Measurements from ENCODE around the gene AFTPH. TPM values are rescaled to one million over a fixed set of nuclear protein-coding genes. Genes with fewer than 3 reads are reported as not detected.

The AFTPH gene
- total RNA-seq, 1 donor from 2014 or later, result 16.0 TPM

GRCh38 chr2:64610316-64610855 is 86.3 kb downstream of the AFTPH start:
- Histone ChIP-seq H3K4me2 (ENCODE audit: low read length) (no peak overlapping the region), H3K9ac (ENCODE audit: low read length) (no peak overlapping the region), H2AFZ (ENCODE audit: low read depth, low read length) (no peak overlapping the region), H3K4me1 (ENCODE audit: insufficient read depth, low read length) (no peaks in the 10 kb centered on the region), H3K36me3 (ENCODE audit: insufficient read depth, low read length) (no peaks in the 10 kb centered on the region), H3K9me3 (ENCODE audit: insufficient read depth, low read depth, low read length) (no peaks in the 10 kb centered on the region), H4K20me1 (ENCODE audit: insufficient read depth, low read length) (no peaks in the 10 kb centered on the region), H3K27me3 (ENCODE audit: insufficient read depth, low read length) (peaks cover 24% of the 10 kb centered on the region), H3K4me3 (ENCODE audit: insufficient read depth, low read depth, low read length) (no peak overlapping the region), H3K27ac (ENCODE audit: low read depth, low read length) (no peak overlapping the region), H3K79me2 (ENCODE audit: insufficient read depth, low read length) (no peaks in the 10 kb centered on the region)
- Mint-ChIP-seq H3K36me3 (ENCODE audit: low read depth, unreplicated experiment) (no peaks in the 10 kb centered on the region), H3K27me3 (ENCODE audit: low read depth, unreplicated experiment) (peaks cover 13% of the 10 kb centered on the region), H3K4me1 (ENCODE audit: low read depth, unreplicated experiment) (peaks cover 5% of the 10 kb centered on the region), H3K27ac (ENCODE audit: unreplicated experiment) (no peak overlapping the region), H3K4me3 (ENCODE audit: unreplicated experiment) (no peak overlapping the region), H3K9me3 (ENCODE audit: unreplicated experiment) (no peaks in the 10 kb centered on the region)
- DNase-seq (ENCODE audit: low read depth) (no peak), FAIRE-seq (no peak)
- TF ChIP-seq CTCF (IDR thresholded peaks at IDR 0.05; ENCODE audit: insufficient read depth, low read depth, low read length), result no peak
- no peak for TF ChIP-seq EZH2 (IDR thresholded peaks at IDR 0.05; ENCODE audit: insufficient read depth, low read length)

DNA sequence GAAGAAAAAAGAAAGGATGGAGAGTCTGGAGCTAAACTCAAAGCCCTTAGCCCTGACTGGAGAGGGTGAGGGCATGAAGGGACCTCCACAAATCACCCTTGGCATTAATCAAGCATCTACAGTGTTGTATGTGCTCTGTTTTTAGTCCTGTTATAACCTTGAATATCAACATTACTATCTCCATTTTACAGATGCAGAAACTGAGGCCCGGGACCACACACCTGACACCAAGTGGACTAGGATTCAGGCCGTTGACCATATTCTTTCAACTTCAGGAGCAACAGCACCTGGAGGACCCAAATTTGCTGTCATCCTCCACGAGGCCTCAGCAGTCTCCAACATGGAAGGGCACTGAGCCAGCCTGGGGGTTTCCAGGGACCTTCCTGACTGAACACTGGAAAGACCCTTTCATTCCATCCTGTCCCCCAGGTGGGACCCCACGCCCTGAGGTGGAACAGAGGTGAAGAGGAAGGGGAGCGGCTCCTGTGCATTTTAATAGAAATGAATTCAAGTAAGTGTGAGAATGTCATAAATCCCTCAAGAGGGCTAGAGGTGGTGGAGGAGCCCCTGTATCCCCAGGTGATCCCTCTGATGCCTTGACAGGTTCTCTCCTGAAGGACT is 88.6 kb downstream of the AFTPH start:
- no peak overlapping the region for H2AFZ ChIP-seq (ENCODE audit: low read depth, low read length)
- H3K27me3 Mint-ChIP-seq (ENCODE audit: low read depth, unreplicated experiment), result peaks cover 17% of the 10 kb centered on the region
- no peak overlapping the region for H3K4me3 ChIP-seq (ENCODE audit: insufficient read depth, low read depth, low read length)
- no peaks in the 10 kb centered on the region for H3K36me3 Mint-ChIP-seq (ENCODE audit: low read depth, unreplicated experiment)
- H3K36me3 ChIP-seq (ENCODE audit: insufficient read depth, low read length), result no peaks in the 10 kb centered on the region
- DNase-seq (ENCODE audit: low read depth), result no peak
- H3K9me3 ChIP-seq (ENCODE audit: insufficient read depth, low read depth, low read length), result no peaks in the 10 kb centered on the region
- no peak overlapping the region for H3K27ac ChIP-seq (ENCODE audit: low read depth, low read length)
- H3K9me3 Mint-ChIP-seq (ENCODE audit: unreplicated experiment), result no peaks in the 10 kb centered on the region
- H3K4me2 ChIP-seq (ENCODE audit: low read length), result no peak overlapping the region
- H3K4me3 Mint-ChIP-seq (ENCODE audit: unreplicated experiment), result no peak overlapping the region
- H3K79me2 ChIP-seq (ENCODE audit: insufficient read depth, low read length), result no peaks in the 10 kb centered on the region
- peaks cover 28% of the 10 kb centered on the region for H3K27me3 ChIP-seq (ENCODE audit: insufficient read depth, low read length)
- no peak overlapping the region for H3K9ac ChIP-seq (ENCODE audit: low read length)
- no peak overlapping the region for H3K27ac Mint-ChIP-seq (ENCODE audit: unreplicated experiment)
- no peaks in the 10 kb centered on the region for H3K4me1 ChIP-seq (ENCODE audit: insufficient read depth, low read length)
- no peak for FAIRE-seq
- TF ChIP-seq EZH2 (IDR thresholded peaks at IDR 0.05; ENCODE audit: insufficient read depth, low read length), result no peak
- no peak for TF ChIP-seq CTCF (IDR thresholded peaks at IDR 0.05; ENCODE audit: insufficient read depth, low read depth, low read length)
- no peaks in the 10 kb centered on the region for H4K20me1 ChIP-seq (ENCODE audit: insufficient read depth, low read length)
- H3K4me1 Mint-ChIP-seq (ENCODE audit: low read depth, unreplicated experiment), result peaks cover 5% of the 10 kb centered on the region

DNA sequence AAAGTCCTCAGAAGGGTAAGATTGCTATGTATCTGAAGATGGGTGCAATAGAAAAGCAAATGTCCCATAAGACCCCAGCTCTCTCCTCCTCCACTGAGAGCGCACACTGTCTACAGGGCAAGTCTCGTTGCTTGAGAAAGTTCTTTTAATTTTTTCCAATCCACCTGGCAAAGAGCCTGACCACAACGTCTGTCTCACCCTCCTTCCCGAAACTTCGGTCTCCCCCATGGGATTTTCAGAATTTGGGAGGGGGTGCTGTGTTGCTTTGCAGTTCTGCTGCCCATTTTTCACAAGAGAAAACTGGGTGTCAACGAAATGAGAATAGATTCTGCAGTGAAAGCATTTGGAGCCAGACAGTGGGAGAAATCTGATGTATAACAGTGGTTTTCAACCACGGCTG is 89.1 kb downstream of the AFTPH start:
- H3K27me3 ChIP-seq (ENCODE audit: insufficient read depth, low read length), result peaks cover 26% of the 10 kb centered on the region
- no peak overlapping the region for H3K27ac ChIP-seq (ENCODE audit: low read depth, low read length)
- no peaks in the 10 kb centered on the region for H3K4me1 ChIP-seq (ENCODE audit: insufficient read depth, low read length)
- H4K20me1 ChIP-seq (ENCODE audit: insufficient read depth, low read length), result no peaks in the 10 kb centered on the region
- Mint-ChIP-seq H3K27me3 (ENCODE audit: low read depth, unreplicated experiment) (peaks cover 14% of the 10 kb centered on the region), H3K27ac (ENCODE audit: unreplicated experiment) (no peak overlapping the region), H3K36me3 (ENCODE audit: low read depth, unreplicated experiment) (no peaks in the 10 kb centered on the region), H3K9me3 (ENCODE audit: unreplicated experiment) (no peaks in the 10 kb centered on the region), H3K4me3 (ENCODE audit: unreplicated experiment) (no peak overlapping the region), H3K4me1 (ENCODE audit: low read depth, unreplicated experiment) (peaks cover 5% of the 10 kb centered on the region)
- no peak overlapping the region for H3K9ac ChIP-seq (ENCODE audit: low read length)
- no peaks in the 10 kb centered on the region for H3K9me3 ChIP-seq (ENCODE audit: insufficient read depth, low read depth, low read length)
- H3K4me2 ChIP-seq (ENCODE audit: low read length), result no peak overlapping the region
- no peaks in the 10 kb centered on the region for H3K36me3 ChIP-seq (ENCODE audit: insufficient read depth, low read length)
- DNase-seq (ENCODE audit: low read depth) (peak; percentile 51), FAIRE-seq (no peak)
- no peak overlapping the region for H3K4me3 ChIP-seq (ENCODE audit: insufficient read depth, low read depth, low read length)
- no peaks in the 10 kb centered on the region for H3K79me2 ChIP-seq (ENCODE audit: insufficient read depth, low read length)
- H2AFZ ChIP-seq (ENCODE audit: low read depth, low read length), result no peak overlapping the region
- TF ChIP-seq EZH2 (IDR thresholded peaks at IDR 0.05; ENCODE audit: insufficient read depth, low read length) (no peak), CTCF (IDR thresholded peaks at IDR 0.05; ENCODE audit: insufficient read depth, low read depth, low read length) (no peak)

All from astrocyte (in vitro differentiated cells and primary cell).